Nephron (organoid): Measurements from ENCODE around the gene ACACB.

Experiments
- H3K27ac Mint-ChIP-seq, 3 experiments: 2 replicates each; pipeline ENCODE4 v1.8.0; 2020; ENCODE audit warnings: mixed read lengths in 3 of 3, mild to moderate bottlenecking in 2 of 3, moderate library complexity in 1 of 3
- H3K27me3 Mint-ChIP-seq: 2 replicates; pipeline ENCODE4 v1.8.0; 2021; ENCODE audit warnings: low read depth, mild to moderate bottlenecking, moderate library complexity, mixed read lengths
- H3K36me3 Mint-ChIP-seq: 2 replicates; pipeline ENCODE4 v1.8.0; 2020; ENCODE audit warnings: low read depth, mixed read lengths
- H3K4me1 Mint-ChIP-seq: 2 replicates; pipeline ENCODE4 v1.8.0; 2020; ENCODE audit warnings: mixed read lengths
- H3K4me3 Mint-ChIP-seq, 3 experiments: 2 replicates each; pipeline ENCODE4 v1.8.0; 2020; ENCODE audit warnings: mild to moderate bottlenecking in 3 of 3, mixed read lengths in 3 of 3, moderate library complexity in 2 of 3
- H3K9me3 Mint-ChIP-seq: 2 replicates; pipeline ENCODE4 v1.8.0; 2020; ENCODE audit warnings: mixed read lengths
- CTCF ChIP-seq, 3 experiments: fragments of 200-600 bp; sonication (generic); IDR thresholded peaks; one replicate each; pipeline ENCODE4 v1.5.0; 2021; ENCODE audit warnings: antibody characterized with exemption in 3 of 3; ENCODE audit not compliant: unreplicated experiment in 3 of 3

Gene ACACB

GRCh38 chr12:109120095-109120494 is 3.7 kb downstream of the ACACB start:
- H3K4me1 Mint-ChIP-seq, result peaks cover 17% of the 10 kb centered on the region
- no peak for TF ChIP-seq CTCF (IDR thresholded peaks at IDR 0.05; ENCODE audit: unreplicated experiment in 3 of 3)
- no peaks in the 10 kb centered on the region for H3K27me3 Mint-ChIP-seq
- H3K9me3 Mint-ChIP-seq, result no peaks in the 10 kb centered on the region
- no peaks in the 10 kb centered on the region for H3K36me3 Mint-ChIP-seq
- H3K27ac Mint-ChIP-seq, result no peak overlapping the region
- H3K4me3 Mint-ChIP-seq, result no peak overlapping the region

DNA sequence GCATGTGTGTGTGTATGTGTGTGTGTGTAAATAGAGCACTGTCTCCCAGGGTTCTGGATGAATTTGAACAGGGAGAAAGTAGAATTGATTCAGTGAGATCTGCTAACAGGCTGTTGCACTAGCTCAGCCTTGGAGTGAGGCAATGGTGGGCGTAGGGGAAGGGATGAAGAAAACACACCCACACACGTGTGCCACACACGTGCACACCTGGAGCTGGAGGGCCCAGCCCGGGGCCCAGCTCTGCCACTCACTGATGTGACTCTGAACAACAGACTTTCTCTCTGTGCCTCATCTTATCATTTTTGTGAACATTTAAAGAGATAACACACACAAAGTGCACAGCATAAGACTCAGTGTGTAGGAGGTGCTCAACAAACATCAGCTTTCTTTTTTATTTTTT is 4.2 kb downstream of the ACACB start:
- no peak for TF ChIP-seq CTCF (IDR thresholded peaks at IDR 0.05; ENCODE audit: unreplicated experiment in 3 of 3)
- Mint-ChIP-seq H3K4me1 (peaks cover 13% of the 10 kb centered on the region), H3K36me3 (no peaks in the 10 kb centered on the region), H3K9me3 (no peaks in the 10 kb centered on the region), H3K4me3 (no peak overlapping the region), H3K27me3 (no peaks in the 10 kb centered on the region), H3K27ac (no peak overlapping the region)

GRCh38 chr12:109121346-109121880 is 5.0 kb downstream of the ACACB start:
- peaks cover 4% of the 10 kb centered on the region for H3K4me1 Mint-ChIP-seq
- TF ChIP-seq CTCF (IDR thresholded peaks at IDR 0.05; ENCODE audit: unreplicated experiment in 3 of 3), result no peak
- H3K27me3 Mint-ChIP-seq, result peaks cover 3% of the 10 kb centered on the region
- H3K4me3 Mint-ChIP-seq, result no peak overlapping the region
- H3K9me3 Mint-ChIP-seq, result no peaks in the 10 kb centered on the region
- H3K27ac Mint-ChIP-seq, result no peak overlapping the region
- no peaks in the 10 kb centered on the region for H3K36me3 Mint-ChIP-seq

DNA sequence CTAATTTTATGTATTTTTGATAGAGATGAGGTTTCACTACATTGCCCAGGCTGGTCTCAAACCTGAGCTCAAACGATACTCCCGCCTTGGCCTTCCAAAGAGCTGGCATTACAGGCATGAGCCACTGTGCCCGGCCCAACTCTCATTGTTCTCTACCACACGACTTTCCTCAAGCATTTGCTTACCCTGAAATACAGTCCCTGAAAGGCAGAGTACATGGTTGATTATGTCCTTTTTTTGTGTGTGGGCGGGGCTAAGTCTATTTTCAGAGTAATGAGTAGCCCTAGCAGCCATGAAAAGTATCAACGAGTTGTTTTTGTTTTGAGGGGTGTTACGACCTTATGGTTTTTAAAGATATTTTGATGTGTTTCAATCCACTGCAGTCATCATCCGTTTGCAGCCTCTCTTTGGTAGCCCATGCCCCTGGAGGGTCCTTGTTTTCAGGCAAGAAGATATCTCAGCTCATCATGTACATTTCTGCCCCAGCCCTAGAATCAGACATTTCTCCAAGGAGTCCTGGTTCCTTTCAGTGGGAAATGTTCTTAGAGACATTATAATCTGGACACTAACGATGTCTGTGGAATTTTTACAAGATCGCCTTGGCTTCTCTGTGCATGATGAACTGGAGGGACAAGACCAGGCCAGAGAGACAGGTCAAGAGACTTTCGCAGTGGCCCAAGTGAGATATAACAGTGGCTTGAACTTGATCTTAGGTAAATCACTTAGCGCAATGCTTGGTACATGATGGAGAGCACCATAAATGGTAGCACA is 8.7 kb downstream of the ACACB start:
- Mint-ChIP-seq H3K9me3 (no peaks in the 10 kb centered on the region), H3K36me3 (no peaks in the 10 kb centered on the region), H3K27ac (no peak overlapping the region), H3K4me1 (peaks cover 8% of the 10 kb centered on the region), H3K4me3 (no peak overlapping the region), H3K27me3 (peaks cover 9% of the 10 kb centered on the region)
- no peak for TF ChIP-seq CTCF (IDR thresholded peaks at IDR 0.05; ENCODE audit: unreplicated experiment in 3 of 3)

DNA sequence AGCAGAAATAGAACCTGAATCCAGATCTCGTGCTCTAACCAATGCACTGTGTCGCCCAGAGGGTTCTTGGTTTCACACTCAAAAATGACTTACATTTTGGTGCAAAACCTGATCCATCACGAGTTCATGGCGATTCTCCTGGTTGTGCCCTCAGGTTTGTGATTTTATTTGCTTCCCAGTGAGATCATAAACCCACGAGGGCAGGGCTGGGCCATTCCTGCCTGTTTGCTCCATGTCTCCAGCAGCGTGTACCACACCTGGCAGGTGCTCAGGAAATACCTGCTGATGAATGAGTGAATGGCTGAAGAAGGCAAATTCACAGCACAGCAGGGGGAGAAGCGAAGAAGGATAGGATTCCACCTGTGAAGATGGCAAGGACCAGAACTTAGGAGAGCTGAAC is 9.4 kb downstream of the ACACB start:
- H3K27ac Mint-ChIP-seq, result no peak overlapping the region
- peaks cover 14% of the 10 kb centered on the region for H3K4me1 Mint-ChIP-seq
- TF ChIP-seq CTCF (IDR thresholded peaks at IDR 0.05; ENCODE audit: unreplicated experiment in 3 of 3), result no peak
- peaks cover 9% of the 10 kb centered on the region for H3K27me3 Mint-ChIP-seq
- H3K36me3 Mint-ChIP-seq, result no peaks in the 10 kb centered on the region
- H3K9me3 Mint-ChIP-seq, result no peaks in the 10 kb centered on the region
- H3K4me3 Mint-ChIP-seq, result no peak overlapping the region

DNA sequence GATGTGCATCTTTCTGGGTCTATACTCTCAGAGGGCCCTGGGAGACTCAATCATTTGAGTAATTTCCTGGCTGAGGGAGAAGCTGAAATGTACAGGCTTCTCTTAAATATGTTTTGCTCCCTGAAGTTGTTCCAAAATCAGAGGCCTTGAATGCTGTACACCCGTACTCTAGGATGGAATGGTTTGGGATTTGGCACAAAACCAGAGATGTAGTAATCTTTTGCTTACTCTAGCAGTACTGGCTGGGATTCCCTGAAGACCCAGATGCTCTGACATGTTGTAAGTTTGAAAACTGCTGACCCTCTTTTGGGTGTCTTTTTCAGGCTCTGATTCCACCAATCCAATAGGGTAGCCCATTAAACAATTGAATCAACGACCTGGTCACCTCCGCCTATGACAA is 10.4 kb downstream of the ACACB start:
- Mint-ChIP-seq H3K27me3 (peaks cover 9% of the 10 kb centered on the region), H3K9me3 (no peaks in the 10 kb centered on the region), H3K36me3 (no peaks in the 10 kb centered on the region), H3K4me3 (no peak overlapping the region), H3K4me1 (peaks cover 22% of the 10 kb centered on the region), H3K27ac (no peak overlapping the region)
- no peak for TF ChIP-seq CTCF (IDR thresholded peaks at IDR 0.05; ENCODE audit: unreplicated experiment in 3 of 3)
